ENCODE results near the gene LRRC3C.
A peak's percentile ranks its signal among the peaks of the same experiment; 100 is the strongest.
"Not testable (repeated sequence)": the region's sequence is repeated elsewhere in the genome, so short reads cannot be mapped to it uniquely, and the experiment has no call there.

Gene LRRC3C

DNA sequence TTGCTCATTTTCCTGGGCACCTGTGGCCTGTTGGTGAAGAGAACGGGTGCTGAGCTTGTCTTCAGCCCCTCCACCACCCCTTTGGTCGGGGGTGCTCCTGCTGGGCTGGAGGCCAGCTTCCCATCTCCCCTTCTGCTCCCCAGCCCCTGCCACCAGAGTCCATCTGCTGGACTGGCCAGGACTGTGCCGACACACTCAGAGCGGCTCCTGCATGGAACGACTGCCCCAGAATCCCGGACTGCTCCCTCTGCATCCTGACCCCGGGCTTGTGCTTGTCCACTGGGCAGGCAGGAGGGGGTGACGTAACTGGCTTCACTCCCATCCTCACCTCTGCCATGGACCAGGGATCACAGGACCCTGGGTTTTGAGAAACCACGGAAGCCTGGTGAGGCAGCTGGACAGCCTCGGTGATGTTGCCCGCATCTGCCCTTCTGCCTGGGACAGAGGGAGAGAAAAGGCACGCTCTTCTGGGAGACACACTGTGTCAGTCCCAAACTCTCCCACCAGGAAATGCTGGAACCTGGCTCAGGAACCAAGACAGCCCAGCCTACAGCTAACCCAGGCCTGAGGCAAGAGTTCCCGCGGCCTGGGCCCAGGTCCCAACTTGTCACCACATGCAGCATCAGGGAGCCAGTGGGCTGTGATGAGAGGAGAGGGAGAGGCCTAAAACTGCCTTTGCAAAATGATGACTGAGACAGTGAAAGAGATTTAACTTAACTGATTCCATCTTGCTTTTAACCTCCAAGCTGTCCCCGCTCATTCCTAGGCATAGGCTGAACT lies 19.2 kb downstream of the LRRC3C start:
- H3K4me1 ChIP-seq (ENCODE audit: control insufficient read depth, insufficient read depth, low read length): no peaks in the 10 kb centered on the region
- no peaks in the 10 kb centered on the region for H3K9me3 ChIP-seq (ENCODE audit: control insufficient read depth, low read length)
- H3K36me3 ChIP-seq (ENCODE audit: control insufficient read depth, insufficient read depth, low read length): no peaks in the 10 kb centered on the region
- H3K27me3 ChIP-seq (ENCODE audit: control insufficient read depth, insufficient read depth, low read length, poor library complexity, severe bottlenecking): peaks cover under 1% of the 10 kb centered on the region
- no peak overlapping the region for H3K4me3 ChIP-seq (ENCODE audit: insufficient read depth, low read depth, low read length)
- WGBS, 2 experiments: 89 to 91% methylated on average over 15 of the region's 15 CpGs
- H3K27ac ChIP-seq (ENCODE audit: insufficient read depth, low read depth, low read length, poor library complexity, severe bottlenecking): no peak overlapping the region

DNA sequence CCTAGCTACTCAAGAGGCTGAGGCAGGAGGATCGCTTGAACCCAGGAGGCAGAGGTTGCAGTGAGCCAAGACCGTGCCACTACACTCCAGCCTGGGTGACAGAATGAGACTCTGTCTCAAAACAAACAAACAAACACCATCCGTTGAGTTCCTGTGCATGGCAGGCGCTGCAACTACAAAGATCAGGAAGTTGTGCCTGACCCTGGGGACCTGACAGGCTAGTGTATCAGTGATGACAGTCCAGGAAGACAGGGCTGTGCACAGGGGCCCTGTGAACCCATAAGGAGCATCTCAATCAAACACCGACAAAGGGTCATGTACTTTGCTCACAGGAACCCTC lies 20.9 kb downstream of the LRRC3C start:
- H3K27me3 ChIP-seq (ENCODE audit: control insufficient read depth, insufficient read depth, low read length, poor library complexity, severe bottlenecking); H3K27ac ChIP-seq (ENCODE audit: insufficient read depth, low read depth, low read length, poor library complexity, severe bottlenecking); H3K4me3 ChIP-seq (ENCODE audit: insufficient read depth, low read depth, low read length); H3K4me1 ChIP-seq (ENCODE audit: control insufficient read depth, insufficient read depth, low read length); H3K36me3 ChIP-seq (ENCODE audit: control insufficient read depth, insufficient read depth, low read length); H3K9me3 ChIP-seq (ENCODE audit: control insufficient read depth, low read length): not testable (repeated sequence)
- WGBS, 2 experiments: 89 to 93% methylated on average over 5 of the region's 5 CpGs

DNA sequence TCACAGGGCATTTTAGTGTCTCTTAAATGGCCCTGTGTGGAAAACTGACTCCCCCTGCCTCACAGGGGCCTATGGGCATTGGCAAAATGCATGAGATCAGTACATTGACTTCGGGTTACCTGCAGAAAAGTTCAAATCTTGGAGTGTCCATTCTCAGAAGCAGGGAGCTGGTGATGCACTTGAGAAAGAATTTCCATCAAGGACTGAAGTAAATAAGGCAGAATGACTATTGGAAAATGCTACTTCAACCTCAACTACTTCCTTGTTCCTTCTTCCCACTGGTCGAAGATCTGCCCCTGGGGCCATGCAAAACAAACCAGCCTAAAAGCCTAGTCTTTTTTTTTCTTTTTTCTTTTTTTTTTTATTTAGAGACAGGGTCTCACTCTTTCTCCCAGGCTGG lies 21.5 kb downstream of the LRRC3C start:
- Histone ChIP-seq H3K27me3 (ENCODE audit: control insufficient read depth, insufficient read depth, low read length, poor library complexity, severe bottlenecking) (peaks cover 10% of the 10 kb centered on the region), H3K4me3 (ENCODE audit: insufficient read depth, low read depth, low read length) (no peak overlapping the region), H3K27ac (ENCODE audit: insufficient read depth, low read depth, low read length, poor library complexity, severe bottlenecking) (no peak overlapping the region), H3K36me3 (ENCODE audit: control insufficient read depth, insufficient read depth, low read length) (no peaks in the 10 kb centered on the region), H3K9me3 (ENCODE audit: control insufficient read depth, low read length) (no peaks in the 10 kb centered on the region), H3K4me1 (ENCODE audit: control insufficient read depth, insufficient read depth, low read length) (peaks cover 7% of the 10 kb centered on the region)
- WGBS, 2 experiments: 88 to 93% methylated on average over 2 of the region's 2 CpGs

DNA sequence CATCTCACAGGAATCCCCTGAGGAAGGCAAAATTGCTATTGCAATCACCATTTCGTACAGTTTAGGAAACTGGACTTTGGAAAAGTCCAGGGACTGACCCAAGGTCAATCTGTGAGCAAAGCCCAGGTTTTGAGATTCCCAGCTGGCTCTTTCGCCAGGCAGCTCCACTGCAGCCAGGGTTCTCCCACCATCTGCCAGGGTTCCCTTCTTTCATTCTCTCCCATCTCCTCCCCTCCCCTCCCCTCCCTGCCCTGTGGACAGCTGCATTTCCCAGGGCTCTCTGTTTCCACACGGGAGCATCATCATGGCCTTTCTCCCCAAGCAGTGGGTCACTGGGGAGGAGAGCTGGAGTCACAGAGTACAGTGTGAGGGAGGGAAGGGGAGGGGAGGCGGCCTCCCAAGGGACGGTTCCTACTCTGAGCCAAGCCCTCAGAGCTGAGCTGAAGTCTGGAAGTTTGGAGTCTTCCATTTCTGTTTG lies 23.4 kb downstream of the LRRC3C start:
- Histone ChIP-seq H3K9me3 (ENCODE audit: control insufficient read depth, low read length) (no peaks in the 10 kb centered on the region), H3K27ac (ENCODE audit: insufficient read depth, low read depth, low read length, poor library complexity, severe bottlenecking) (no peak overlapping the region), H3K4me3 (ENCODE audit: insufficient read depth, low read depth, low read length) (no peak overlapping the region), H3K27me3 (ENCODE audit: control insufficient read depth, insufficient read depth, low read length, poor library complexity, severe bottlenecking) (peaks cover 10% of the 10 kb centered on the region), H3K36me3 (ENCODE audit: control insufficient read depth, insufficient read depth, low read length) (no peaks in the 10 kb centered on the region), H3K4me1 (ENCODE audit: control insufficient read depth, insufficient read depth, low read length) (peaks cover 7% of the 10 kb centered on the region)
- 71 to 76% methylated on average over 5 of the region's 5 CpGs for whole genome bisulfite sequencing, 2 experiments

DNA sequence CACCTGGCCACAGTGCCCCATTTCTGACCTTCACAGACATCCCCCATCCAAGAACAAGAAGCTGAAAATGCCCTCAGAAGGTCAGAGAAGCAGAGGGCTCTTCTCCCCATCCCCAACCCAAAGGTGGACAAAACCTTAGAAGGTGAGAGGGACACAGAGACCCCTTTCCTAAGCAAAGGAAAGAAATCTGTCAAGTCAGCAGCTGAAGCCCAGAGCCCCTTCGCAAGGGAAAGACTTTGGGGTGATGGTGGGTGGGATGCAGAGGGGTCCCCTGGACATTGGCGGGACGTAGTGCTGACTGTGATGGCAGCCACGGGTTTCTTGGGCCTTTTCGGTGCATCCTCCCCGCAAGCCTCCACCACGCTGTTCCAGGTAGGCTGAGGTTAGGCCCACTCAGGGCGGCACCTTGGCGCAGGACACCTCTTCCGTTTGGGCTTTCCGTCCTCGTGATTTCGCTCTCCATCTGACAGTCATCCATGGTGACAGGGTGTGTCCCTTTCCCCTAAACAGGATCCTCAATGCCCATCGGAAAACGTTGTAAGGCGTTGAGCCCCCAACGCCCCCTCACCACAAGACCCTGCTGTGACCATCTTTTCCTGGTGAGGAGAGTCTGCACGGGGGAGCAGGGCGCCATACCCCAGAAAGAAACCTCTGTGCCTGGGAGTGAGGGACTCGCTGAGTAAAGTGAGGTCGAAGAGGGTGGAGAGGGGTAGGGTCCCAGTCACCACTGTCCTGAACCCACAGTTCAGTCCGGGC lies 24.6 kb downstream of the LRRC3C start:
- WGBS, 2 experiments: 65 to 68% methylated on average over 22 of the region's 22 CpGs
- peak overlapping the region; percentile 41 for H3K4me3 ChIP-seq (ENCODE audit: insufficient read depth, low read depth, low read length)
- H3K9me3 ChIP-seq (ENCODE audit: control insufficient read depth, low read length): no peaks in the 10 kb centered on the region
- H3K27ac ChIP-seq (ENCODE audit: insufficient read depth, low read depth, low read length, poor library complexity, severe bottlenecking): no peak overlapping the region
- peaks cover 7% of the 10 kb centered on the region for H3K4me1 ChIP-seq (ENCODE audit: control insufficient read depth, insufficient read depth, low read length)
- no peaks in the 10 kb centered on the region for H3K36me3 ChIP-seq (ENCODE audit: control insufficient read depth, insufficient read depth, low read length)
- H3K27me3 ChIP-seq (ENCODE audit: control insufficient read depth, insufficient read depth, low read length, poor library complexity, severe bottlenecking): peaks cover 10% of the 10 kb centered on the region

DNA sequence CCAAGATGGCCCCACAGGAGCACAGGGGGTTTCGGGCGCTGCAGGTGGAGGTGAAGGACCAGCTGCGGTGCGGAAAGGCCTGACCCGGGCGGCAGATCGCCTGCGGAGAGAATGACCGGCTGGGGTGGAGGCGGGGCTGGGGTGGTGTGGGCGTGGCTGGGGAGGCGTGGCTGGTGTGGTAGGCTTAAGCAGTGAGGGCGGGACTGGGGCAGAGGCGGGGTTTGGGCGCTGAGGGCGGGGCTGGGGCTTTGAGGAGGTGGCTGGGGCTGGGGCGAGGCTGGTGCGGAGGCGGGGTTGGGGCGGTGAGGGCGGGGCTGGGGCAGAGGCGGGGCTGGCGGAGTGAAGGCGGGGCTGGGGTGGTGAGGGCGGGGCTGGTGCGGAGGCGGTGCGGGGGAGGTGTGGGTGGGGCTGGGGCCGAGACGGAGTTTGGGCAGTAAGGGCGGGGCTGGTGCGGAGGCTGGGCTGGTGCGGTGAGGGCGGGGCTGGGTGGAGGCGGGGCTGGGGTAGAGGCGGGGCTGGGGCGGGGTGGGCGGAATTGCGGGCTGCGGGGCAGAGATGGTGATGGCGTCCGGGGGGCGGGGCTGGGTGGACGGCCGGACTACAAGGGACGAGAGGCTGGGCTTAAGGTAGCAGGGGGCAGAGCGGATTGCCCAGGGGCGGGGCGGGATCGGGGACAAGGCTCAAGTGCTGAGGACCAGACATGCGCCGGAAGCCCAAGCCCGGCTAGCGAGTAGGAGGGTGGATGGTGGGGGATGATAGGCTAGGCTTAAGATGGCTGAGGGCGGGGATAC lies 25.3 kb downstream of the LRRC3C start:
- 2% methylated on average over 52 to 55 of the region's 55 CpGs for WGBS, 2 experiments

DNA sequence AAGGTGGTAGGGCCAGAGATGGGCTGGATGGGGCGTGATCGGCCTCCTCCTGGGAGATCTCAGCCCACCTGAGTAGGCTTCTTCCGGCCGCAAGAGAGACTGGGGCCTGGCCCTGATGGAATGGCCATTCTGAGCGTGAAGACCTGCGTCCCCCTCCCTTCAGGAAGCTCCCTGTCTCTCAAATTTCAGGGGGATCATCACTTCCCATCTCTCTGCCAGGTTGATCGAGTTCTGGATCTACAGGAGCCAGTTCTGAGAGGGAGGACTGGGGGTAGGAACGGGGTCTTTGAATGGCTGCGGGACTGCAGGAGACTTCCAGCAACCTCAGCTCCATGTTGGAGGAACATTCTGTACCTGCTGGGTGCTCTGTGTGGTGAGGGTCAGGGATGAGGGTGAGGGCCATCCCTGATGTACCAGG lies 25.9 kb downstream of the LRRC3C start:
- Histone ChIP-seq H3K27me3 (ENCODE audit: control insufficient read depth, insufficient read depth, low read length, poor library complexity, severe bottlenecking) (peaks cover 10% of the 10 kb centered on the region), H3K4me3 (ENCODE audit: insufficient read depth, low read depth, low read length) (peak overlapping the region; percentile 30), H3K9me3 (ENCODE audit: control insufficient read depth, low read length) (no peaks in the 10 kb centered on the region), H3K27ac (ENCODE audit: insufficient read depth, low read depth, low read length, poor library complexity, severe bottlenecking) (no peak overlapping the region), H3K4me1 (ENCODE audit: control insufficient read depth, insufficient read depth, low read length) (peaks cover 7% of the 10 kb centered on the region), H3K36me3 (ENCODE audit: control insufficient read depth, insufficient read depth, low read length) (no peaks in the 10 kb centered on the region)
- WGBS, 2 experiments: 24 to 26% methylated on average over 9 of the region's 9 CpGs

More for the DNA sequence above, 25.3 kb downstream of the LRRC3C start:
- Histone ChIP-seq H3K9me3 (ENCODE audit: control insufficient read depth, low read length) (no peaks in the 10 kb centered on the region), H3K27ac (ENCODE audit: insufficient read depth, low read depth, low read length, poor library complexity, severe bottlenecking) (no peak overlapping the region), H3K36me3 (ENCODE audit: control insufficient read depth, insufficient read depth, low read length) (no peaks in the 10 kb centered on the region), H3K4me3 (ENCODE audit: insufficient read depth, low read depth, low read length) (peak overlapping the region; percentile 41), H3K4me1 (ENCODE audit: control insufficient read depth, insufficient read depth, low read length) (peaks cover 7% of the 10 kb centered on the region), H3K27me3 (ENCODE audit: control insufficient read depth, insufficient read depth, low read length, poor library complexity, severe bottlenecking) (peaks cover 10% of the 10 kb centered on the region)

DNA sequence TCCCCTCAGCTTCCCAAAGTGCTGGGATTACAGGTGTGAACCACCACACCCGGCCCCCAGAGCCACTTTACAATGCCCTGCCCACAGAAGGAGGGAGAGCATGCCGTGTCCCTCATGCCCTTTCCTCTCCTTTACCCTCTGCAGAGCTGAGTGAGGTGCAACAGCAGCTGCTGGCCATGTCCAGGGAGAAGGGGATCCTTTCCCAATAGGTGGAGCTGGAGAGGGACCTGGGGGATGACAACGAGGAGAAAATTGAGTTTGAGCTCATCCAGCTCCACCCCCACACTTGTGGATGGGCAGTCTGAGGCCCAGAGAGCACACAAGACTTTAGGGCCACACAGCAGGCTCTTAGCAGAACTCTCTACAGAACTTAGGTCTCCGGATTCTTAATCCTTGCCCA lies 27.3 kb downstream of the LRRC3C start:
- no peak overlapping the region for H3K27ac ChIP-seq (ENCODE audit: insufficient read depth, low read depth, low read length, poor library complexity, severe bottlenecking)
- H3K4me1 ChIP-seq (ENCODE audit: control insufficient read depth, insufficient read depth, low read length): peaks cover 7% of the 10 kb centered on the region
- no peaks in the 10 kb centered on the region for H3K36me3 ChIP-seq (ENCODE audit: control insufficient read depth, insufficient read depth, low read length)
- peaks cover 10% of the 10 kb centered on the region for H3K27me3 ChIP-seq (ENCODE audit: control insufficient read depth, insufficient read depth, low read length, poor library complexity, severe bottlenecking)
- no peaks in the 10 kb centered on the region for H3K9me3 ChIP-seq (ENCODE audit: control insufficient read depth, low read length)
- 59 to 61% methylated on average over 3 to 4 of the region's 4 CpGs for WGBS, 2 experiments
- no peak overlapping the region for H3K4me3 ChIP-seq (ENCODE audit: insufficient read depth, low read depth, low read length)

DNA sequence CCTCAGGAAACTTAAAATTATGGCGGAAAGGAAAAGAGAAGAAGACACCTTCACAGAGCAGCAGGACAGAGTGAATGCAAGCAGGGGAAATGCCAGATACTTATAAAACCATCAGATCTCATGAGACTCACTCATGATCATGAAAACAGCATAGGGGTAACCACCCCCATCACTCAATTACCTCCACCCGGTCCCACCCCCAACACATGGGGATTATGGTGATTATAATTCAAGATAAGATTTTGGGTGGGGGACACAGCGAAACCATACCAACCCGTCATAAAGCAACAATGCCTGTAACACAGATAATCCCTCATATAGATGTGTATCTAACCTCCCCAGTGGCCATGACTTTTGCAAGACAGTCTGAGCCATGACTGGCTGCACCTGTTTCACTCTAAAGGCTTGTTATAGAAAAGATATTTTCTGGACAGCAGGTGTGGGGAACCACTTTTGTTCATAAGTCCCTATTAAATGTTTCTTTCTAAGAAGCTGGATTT lies 28.2 kb downstream of the LRRC3C start:
- H3K27me3 ChIP-seq (ENCODE audit: control insufficient read depth, insufficient read depth, low read length, poor library complexity, severe bottlenecking): peaks cover 10% of the 10 kb centered on the region
- H3K9me3 ChIP-seq (ENCODE audit: control insufficient read depth, low read length): no peaks in the 10 kb centered on the region
- peaks cover 7% of the 10 kb centered on the region for H3K4me1 ChIP-seq (ENCODE audit: control insufficient read depth, insufficient read depth, low read length)
- H3K27ac ChIP-seq (ENCODE audit: insufficient read depth, low read depth, low read length, poor library complexity, severe bottlenecking): no peak overlapping the region
- no peaks in the 10 kb centered on the region for H3K36me3 ChIP-seq (ENCODE audit: control insufficient read depth, insufficient read depth, low read length)
- 89 to 93% methylated on average over 3 of the region's 4 CpGs for WGBS, 2 experiments
- no peak overlapping the region for H3K4me3 ChIP-seq (ENCODE audit: insufficient read depth, low read depth, low read length)
